MM.1S (cell line): Measurements from ENCODE around the gene TTLL10.

ENCODE experiments used
- DNase-seq: peaks from one replicate; pipeline ENCODE4 v3.0.0-alpha.2; 2015
- H2AFZ ChIP-seq: fragments of 300-600 bp; sonication (generic); 2 replicates; pipeline ENCODE4 v1.6.0; 2016; ENCODE audit warnings: antibody characterized with exemption, low read length
- H3F3A ChIP-seq: fragments of 300-600 bp; sonication (generic); 2 replicates; pipeline ENCODE4 v1.6.1; 2016; ENCODE audit warnings: mild to moderate bottlenecking, antibody characterized with exemption, low read length, moderate library complexity, mixed read lengths; ENCODE audit not compliant: insufficient read depth
- H3K27ac ChIP-seq: fragments of 300-600 bp; sonication (generic); 2 replicates; pipeline ENCODE4 v1.5.1; 2016; ENCODE audit warnings: mild to moderate bottlenecking, low read length
- H3K27me3 ChIP-seq: fragments of 300-600 bp; sonication (generic); replicated peaks from 2 replicates; pipeline ENCODE4 v1.6.0; 2016; ENCODE audit warnings: low read length; ENCODE audit not compliant: insufficient read depth
- H3K36me3 ChIP-seq: fragments of 300-600 bp; sonication (generic); replicated peaks from 2 replicates; pipeline ENCODE4 v1.6.1; 2016; ENCODE audit warnings: mild to moderate bottlenecking, low read length, mixed read lengths; ENCODE audit not compliant: insufficient read depth
- H3K4me1 ChIP-seq: fragments of 300-600 bp; sonication (generic); 2 replicates; pipeline ENCODE4 v1.6.1; 2016; ENCODE audit warnings: low read length, mixed read lengths
- H3K4me2 ChIP-seq: fragments of 300-600 bp; sonication (generic); 2 replicates; pipeline ENCODE4 v1.6.0; 2016; ENCODE audit warnings: low read depth, low read length
- H3K4me3 ChIP-seq: fragments of 300-600 bp; sonication (generic); 2 replicates; pipeline ENCODE4 v1.5.1; 2016; ENCODE audit warnings: low read length, mixed read lengths
- H3K79me2 ChIP-seq: fragments of 300-600 bp; sonication (generic); 2 replicates; pipeline ENCODE4 v1.6.1; 2016; ENCODE audit warnings: mixed run types, low read length, mixed read lengths
- H3K9ac ChIP-seq: fragments of 300-600 bp; sonication (generic); 2 replicates; pipeline ENCODE4 v1.6.1; 2016; ENCODE audit warnings: low read length, mixed read lengths
- H3K9me2 ChIP-seq: fragments of 300-600 bp; sonication (generic); replicated peaks from 2 replicates; pipeline ENCODE4 v1.6.1; 2016; ENCODE audit warnings: mild to moderate bottlenecking, low read length, mixed read lengths; ENCODE audit not compliant: insufficient read depth
- H3K9me3 ChIP-seq: fragments of 300-600 bp; sonication (generic); replicated peaks from 2 replicates; pipeline ENCODE4 v1.6.1; 2016; ENCODE audit warnings: mild to moderate bottlenecking, low read length, mixed read lengths; ENCODE audit not compliant: insufficient read depth
- H4K20me1 ChIP-seq: fragments of 300-600 bp; sonication (generic); 2 replicates; pipeline ENCODE4 v1.6.1; 2016; ENCODE audit warnings: mild to moderate bottlenecking, low read length, moderate library complexity, mixed read lengths; ENCODE audit not compliant: insufficient read depth
- EZH2 ChIP-seq: fragments of 300-600 bp; sonication (generic); optimal IDR thresholded peaks from 2 replicates; pipeline ENCODE3; 2017; ENCODE audit warnings: low read depth, mild to moderate bottlenecking, antibody characterized with exemption, low read length, mixed read lengths
- EZH2phosphoT487 ChIP-seq: fragments of 300-600 bp; sonication (generic); IDR thresholded peaks from 2 replicates; pipeline ENCODE4 v1.6.1; 2018; ENCODE audit warnings: antibody characterized with exemption, low read length
- TF ChIP-seq, protein P1 (sequence below): fragments of 300-600 bp; sonication (generic); IDR thresholded peaks from 2 replicates; pipeline ENCODE4 v1.5.1; 2016; ENCODE audit warnings: antibody characterized with exemption, low read length, mixed read lengths

TTLL10 gene

DNA sequence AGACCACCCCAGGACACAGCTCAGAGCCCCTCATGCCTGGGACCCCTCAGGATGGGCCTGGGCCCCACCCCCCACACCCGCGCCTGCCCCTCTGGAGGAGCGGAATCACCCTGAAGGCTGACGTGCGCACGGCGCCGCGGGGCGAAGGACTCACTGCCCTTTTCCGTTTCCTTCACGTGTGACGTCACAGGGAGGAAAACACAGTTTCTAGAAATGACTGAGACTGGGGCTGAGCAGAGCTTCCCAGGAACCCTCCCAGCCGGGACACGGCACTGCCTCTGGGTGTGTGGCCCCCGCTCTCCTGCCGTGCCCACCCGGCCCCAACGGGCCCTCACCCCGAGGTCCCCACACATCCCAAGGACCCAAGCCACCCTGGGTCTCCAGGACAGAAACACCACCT lies 45.7 kb downstream of the TTLL10 start:
- no peaks in the 10 kb centered on the region for H4K20me1 ChIP-seq

DNA sequence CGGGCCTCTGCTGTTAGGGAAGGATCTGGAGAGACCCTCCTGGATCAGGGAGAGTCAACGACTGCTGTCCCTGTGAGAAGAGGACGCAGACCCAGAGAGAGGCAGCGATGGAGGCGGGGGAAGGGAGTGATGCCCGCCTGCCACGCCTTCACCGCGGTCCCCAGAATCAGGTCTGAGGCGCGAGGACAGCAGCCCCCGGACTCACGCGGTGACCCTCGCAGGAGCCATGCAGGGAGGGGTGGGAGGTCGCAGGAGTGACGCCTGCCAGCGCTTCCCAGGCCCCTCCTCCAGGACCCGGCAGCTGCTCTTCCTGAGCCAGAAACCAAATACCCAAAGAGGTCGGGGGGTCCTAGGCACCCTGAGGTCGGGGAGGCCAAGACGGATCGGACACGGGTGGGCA lies 46.5 kb downstream of the TTLL10 start:
- H3K79me2 ChIP-seq: peaks cover 8% of the 10 kb centered on the region
- H3K27me3 ChIP-seq: no peaks in the 10 kb centered on the region
- H3K9ac ChIP-seq: no peak overlapping the region
- no peaks in the 10 kb centered on the region for H4K20me1 ChIP-seq
- H3K36me3 ChIP-seq: peaks cover 7% of the 10 kb centered on the region
- no peak overlapping the region for H2AFZ ChIP-seq
- 0 out of 2 replicates have a peak, but pooled peaks cover 2% of the 10 kb centered on the region for H3F3A ChIP-seq
- H3K9me2 ChIP-seq: no peaks in the 10 kb centered on the region
- no peaks in the 10 kb centered on the region for H3K9me3 ChIP-seq
- H3K27ac ChIP-seq: no peak overlapping the region
- H3K4me2 ChIP-seq: no peak overlapping the region
- no peak for DNase-seq
- H3K4me3 ChIP-seq: no peak overlapping the region
- TF ChIP-seq EZH2: no peak
- TF ChIP-seq, protein P1, sequence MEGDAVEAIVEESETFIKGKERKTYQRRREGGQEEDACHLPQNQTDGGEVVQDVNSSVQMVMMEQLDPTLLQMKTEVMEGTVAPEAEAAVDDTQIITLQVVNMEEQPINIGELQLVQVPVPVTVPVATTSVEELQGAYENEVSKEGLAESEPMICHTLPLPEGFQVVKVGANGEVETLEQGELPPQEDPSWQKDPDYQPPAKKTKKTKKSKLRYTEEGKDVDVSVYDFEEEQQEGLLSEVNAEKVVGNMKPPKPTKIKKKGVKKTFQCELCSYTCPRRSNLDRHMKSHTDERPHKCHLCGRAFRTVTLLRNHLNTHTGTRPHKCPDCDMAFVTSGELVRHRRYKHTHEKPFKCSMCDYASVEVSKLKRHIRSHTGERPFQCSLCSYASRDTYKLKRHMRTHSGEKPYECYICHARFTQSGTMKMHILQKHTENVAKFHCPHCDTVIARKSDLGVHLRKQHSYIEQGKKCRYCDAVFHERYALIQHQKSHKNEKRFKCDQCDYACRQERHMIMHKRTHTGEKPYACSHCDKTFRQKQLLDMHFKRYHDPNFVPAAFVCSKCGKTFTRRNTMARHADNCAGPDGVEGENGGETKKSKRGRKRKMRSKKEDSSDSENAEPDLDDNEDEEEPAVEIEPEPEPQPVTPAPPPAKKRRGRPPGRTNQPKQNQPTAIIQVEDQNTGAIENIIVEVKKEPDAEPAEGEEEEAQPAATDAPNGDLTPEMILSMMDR: no peak
- TF ChIP-seq EZH2phosphoT487: no peak
- H3K4me1 ChIP-seq: no peaks in the 10 kb centered on the region

More for the DNA sequence above, 45.7 kb downstream of the TTLL10 start:
- no peak overlapping the region for H3K9ac ChIP-seq
- H3K4me2 ChIP-seq: no peak overlapping the region
- peaks cover 7% of the 10 kb centered on the region for H3K36me3 ChIP-seq
- 0 out of 2 replicates have a peak, but pooled peaks cover 2% of the 10 kb centered on the region for H3F3A ChIP-seq
- no peaks in the 10 kb centered on the region for H3K9me2 ChIP-seq
- no peaks in the 10 kb centered on the region for H3K4me1 ChIP-seq
- H3K9me3 ChIP-seq: no peaks in the 10 kb centered on the region
- no peak overlapping the region for H3K4me3 ChIP-seq
- TF ChIP-seq EZH2 (no peak), EZH2phosphoT487 (no peak)
- TF ChIP-seq, protein P1: no peak
- no peaks in the 10 kb centered on the region for H3K79me2 ChIP-seq
- H3K27me3 ChIP-seq: no peaks in the 10 kb centered on the region
- H3K27ac ChIP-seq: no peak overlapping the region
- no peak overlapping the region for H2AFZ ChIP-seq
- no peak for DNase-seq

DNA sequence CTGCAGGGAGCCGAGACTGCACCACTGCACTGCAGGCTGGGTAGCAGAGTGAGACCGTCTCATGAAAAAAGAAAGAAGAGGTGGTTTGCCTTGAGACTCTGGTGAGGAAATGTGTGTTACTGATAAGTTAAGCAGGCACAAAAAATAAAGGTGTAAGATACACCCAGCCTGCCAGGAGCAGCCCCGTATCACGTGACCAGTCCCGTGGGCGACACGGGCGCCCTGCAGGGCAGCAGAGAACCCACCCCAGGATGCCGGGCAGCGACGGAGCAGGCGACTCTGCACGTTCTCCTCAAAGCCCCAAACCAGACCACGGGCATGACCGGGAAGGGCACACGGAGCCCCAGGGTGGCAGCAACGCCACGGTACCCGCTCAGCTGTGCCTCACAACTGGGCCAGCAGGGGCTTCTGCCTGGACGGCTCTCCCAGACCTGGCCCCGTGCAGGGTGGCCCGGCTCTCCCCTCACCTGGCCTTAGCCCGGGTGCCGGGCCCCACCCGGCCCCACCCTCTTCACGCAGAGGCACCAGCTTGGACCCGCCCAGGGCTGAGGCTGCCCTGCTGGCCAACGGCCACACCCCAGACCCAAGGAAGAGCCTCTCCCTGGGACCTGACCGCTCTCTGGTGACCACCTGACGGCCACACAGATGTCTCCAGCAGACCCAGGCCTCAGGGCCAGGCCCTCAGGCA lies 48.4 kb downstream of the TTLL10 start:
- no peak overlapping the region for H3K4me2 ChIP-seq
- H3K36me3 ChIP-seq: peaks cover 7% of the 10 kb centered on the region
- no peak overlapping the region for H2AFZ ChIP-seq
- no peaks in the 10 kb centered on the region for H4K20me1 ChIP-seq
- no peak overlapping the region for H3K4me3 ChIP-seq
- TF ChIP-seq, protein P1: no peak
- TF ChIP-seq EZH2: no peak
- TF ChIP-seq EZH2phosphoT487: no peak
- no peaks in the 10 kb centered on the region for H3F3A ChIP-seq
- H3K79me2 ChIP-seq: peaks cover 26% of the 10 kb centered on the region
- no peak for DNase-seq
- no peak overlapping the region for H3K27ac ChIP-seq
- H3K9ac ChIP-seq: no peak overlapping the region
- no peaks in the 10 kb centered on the region for H3K9me3 ChIP-seq
- no peaks in the 10 kb centered on the region for H3K9me2 ChIP-seq
- H3K4me1 ChIP-seq: no peaks in the 10 kb centered on the region
- H3K27me3 ChIP-seq: no peaks in the 10 kb centered on the region
